ENCODE data around the gene COL23A1. TPM values are rescaled to one million over a fixed set of nuclear protein-coding genes. Genes with fewer than 3 reads are reported as not detected.
A peak's percentile ranks its signal among the peaks of the same experiment; 100 is the strongest.

Gene COL23A1
- total and polyA plus RNA-seq, 2 experiments from 2014 or later, result 4.8 to 8.2 TPM

GRCh38 chr5:178538741-178539229 is 51.4 kb downstream of the COL23A1 start (continued):
- TF ChIP-seq ZNF462 (CRISPR knock-in tag; IDR thresholded peaks at IDR 0.05) (no peak), CTCF (conservative IDR thresholded peaks at IDR 0.05; ENCODE audit: low read depth in 2 of 2) (no peak), NANOG (IDR thresholded peaks at IDR 0.05; ENCODE audit: borderline replicate concordance) (no peak)

GRCh38 chr5:178537467-178538371 is 52.5 kb downstream of the COL23A1 start:
- Histone ChIP-seq H3K79me2 (replicated peaks; ENCODE audit: insufficient read depth) (peaks cover 4% of the 10 kb centered on the region; the same call in 1 of the 2 replicates), H3K27ac (ENCODE audit: low read depth) (no peak overlapping the region), H2AFZ (no peak overlapping the region), H3K9me2 (ENCODE audit: insufficient read depth) (no peaks in the 10 kb centered on the region), H3K36me3 (ENCODE audit: insufficient read depth) (no peaks in the 10 kb centered on the region), H3K27me3 (ENCODE audit: insufficient read depth) (no peaks in the 10 kb centered on the region), H4K20me1 (replicated peaks; ENCODE audit: insufficient read depth) (no peaks in the 10 kb centered on the region), H3K4me1 (ENCODE audit: insufficient read depth) (no peaks in the 10 kb centered on the region; the same call in none of the 2 replicates), H3K4me3 (no peak overlapping the region), H3F3A (replicated peaks; ENCODE audit: low read depth) (no peaks in the 10 kb centered on the region), H3K4me2 (no peak overlapping the region)
- DNase-seq (ENCODE audit: low spot score) (no peak), ATAC-seq (peak; percentile 54)
- Mint-ChIP-seq H3K4me1 (peaks cover 15% of the 10 kb centered on the region), H3K36me3 (ENCODE audit: low read depth) (no peaks in the 10 kb centered on the region), H3K27ac (no peak overlapping the region), H3K9me3 (no peaks in the 10 kb centered on the region), H3K4me3 (no peak overlapping the region), H3K27me3 (ENCODE audit: insufficient read depth, low read depth, poor library complexity) (peaks cover 6% of the 10 kb centered on the region)
- TF ChIP-seq CREB1 (CRISPR knock-in tag; IDR thresholded peaks at IDR 0.05; ENCODE audit: low read depth), result no peak
- no peak for TF ChIP-seq POLR2AphosphoS5 (IDR thresholded peaks at IDR 0.05; ENCODE audit: low read depth)
- no peak for TF ChIP-seq STAT1 (IDR thresholded peaks at IDR 0.05; ENCODE audit: unreplicated experiment)
- no peak for TF ChIP-seq ETS1 (IDR thresholded peaks at IDR 0.05)

All from GM23338 (cell line).